NCI-H526 treated with DMSO at 0.1 percent for 48 hours (cell line): Measurements from ENCODE around the gene SDHB.

Source experiments
- DNase-seq: peaks from one replicate; lab custom pipeline; 2025; lab: John Stamatoyannopoulos, UW

Gene SDHB

DNA sequence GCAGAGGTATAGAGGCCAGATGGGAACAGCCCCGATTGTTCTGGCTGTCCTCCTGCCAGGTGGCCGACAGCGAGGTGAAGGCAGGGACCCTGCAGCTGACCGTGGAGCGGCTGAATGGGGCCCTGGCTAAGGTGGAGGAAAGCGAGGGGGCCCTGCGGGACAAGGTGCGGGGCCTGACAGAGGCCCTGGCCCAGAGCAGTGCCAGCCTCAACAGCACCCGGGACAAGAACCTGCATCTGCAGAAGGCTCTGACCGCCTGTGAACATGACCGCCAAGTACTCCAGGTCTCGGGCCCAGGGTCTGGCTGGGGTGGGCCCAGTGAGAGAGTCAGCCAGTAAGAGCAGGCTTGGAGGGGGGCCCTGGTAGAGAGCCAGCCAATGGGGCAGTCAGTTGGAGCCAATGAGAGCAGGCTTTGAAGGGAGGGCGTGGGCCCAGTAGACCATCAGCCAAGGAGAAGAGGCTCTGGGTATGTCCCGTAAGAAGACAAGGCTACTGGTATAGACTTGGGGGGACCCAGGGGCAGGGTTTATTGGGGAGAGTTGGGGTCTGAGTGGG, 84.7 kb downstream of the SDHB start:
- DNase-seq: no peak
